Testis (tissue), 3 donors: ENCODE data around the gene APBB3. TPM values are rescaled to one million over a fixed set of nuclear protein-coding genes. Genes with fewer than 3 reads are reported as not detected.

Experiments used
- DNase-seq: peaks from one replicate; pipeline ENCODE4 v3.0.0-alpha.2; 2019
- H3K27ac ChIP-seq, 2 donors: fragments of 200-600 bp; sonication (generic); one replicate each; pipeline ENCODE4 v1.5.1; 2019
- H3K27me3 ChIP-seq: fragments of 200-600 bp; sonication (generic); one replicate; pipeline ENCODE4 v1.5.1; 2019
- H3K36me3 ChIP-seq: fragments of 200-600 bp; sonication (generic); one replicate; pipeline ENCODE4 v1.5.1; 2017; ENCODE audit warnings: low read depth; ENCODE audit errors: missing control alignments
- H3K4me1 ChIP-seq: fragments of 200-600 bp; sonication (generic); one replicate; pipeline ENCODE4 v1.5.1; 2019
- H3K4me3 ChIP-seq, 2 donors: fragments of 200-600 bp; sonication (generic); one replicate each; pipeline ENCODE4 v1.5.1; 2017 to 2019
- H3K9me3 ChIP-seq: fragments of 200-600 bp; sonication (generic); one replicate; pipeline ENCODE4 v1.5.1; 2017
- POLR2A ChIP-seq: fragments of 450-650 bp; IDR thresholded peaks from one replicate; pipeline ENCODE4 v1.6.1; 2017; ENCODE audit warnings: antibody characterized with exemption, mild to moderate bottlenecking, moderate library complexity
- WGBS, 2 donors: methylation state at CpG; one replicate each; pipeline ENCODE4 v1.1.5; 2018; 5-methylcytosine and 5-hydroxymethylcytosine counted together
- intact Hi-C: fragments of 100-400 bp; cut with DNase I; formaldehyde crosslinking; loops from one replicate; pipeline ENCODE4 v1.15.1; 2023; ENCODE audit warnings: low total_unique reads
- microRNA-seq, 2 donors: library from miRNA; unstranded; fragments of <30 nt; microRNA quantifications; one replicate each; pipeline ENCODE4, GENCODE V29; 2016; ENCODE audit warnings: borderline number of aligned reads in 2 of 2, borderline replicate concordance in 1 of 2
- polyA plus RNA-seq: library from polyadenylated mRNA; stranded (reverse); fragments of 350-450 nt; fragmentation: Illumina TruSeq; extraction: RNeasy Lipid Tissue Mini Kit (QIAGEN cat#74804); gene quantifications from one replicate; pipeline ENCODE4 v1.2.3, GENCODE V29; 2014; ENCODE audit warnings: low read depth, low replicate concordance; ENCODE audit not compliant: insufficient read depth
- small RNA-seq, 2 donors: library from RNA; depleted of rRNA; stranded (forward); fragments of <200 nt; gene quantifications; one replicate each; pipeline ENCODE3, GENCODE V24; 2016
- total RNA-seq, 2 donors: library from RNA; depleted of rRNA; stranded (reverse); fragments of >200 nt; gene quantifications; one replicate each; pipeline ENCODE4 v1.2.3, GENCODE V29; 2016
- TF ChIP-seq, protein P1 (sequence below), 3 experiments: fragments of 450-650 bp in 2 of 3; fragments of 200-600 bp in 1 of 3; sonication (generic) in 1 of 3; IDR thresholded peaks; one replicate each; pipeline ENCODE4 v1.5.1; 2016 to 2019; ENCODE audit warnings: antibody characterized with exemption in 3 of 3, mild to moderate bottlenecking in 2 of 3, moderate library complexity in 1 of 3

The APBB3 gene
- total and polyA plus RNA-seq, 3 donors from 2014 or later: 73.1 to 129 (median 122) TPM

DNA sequence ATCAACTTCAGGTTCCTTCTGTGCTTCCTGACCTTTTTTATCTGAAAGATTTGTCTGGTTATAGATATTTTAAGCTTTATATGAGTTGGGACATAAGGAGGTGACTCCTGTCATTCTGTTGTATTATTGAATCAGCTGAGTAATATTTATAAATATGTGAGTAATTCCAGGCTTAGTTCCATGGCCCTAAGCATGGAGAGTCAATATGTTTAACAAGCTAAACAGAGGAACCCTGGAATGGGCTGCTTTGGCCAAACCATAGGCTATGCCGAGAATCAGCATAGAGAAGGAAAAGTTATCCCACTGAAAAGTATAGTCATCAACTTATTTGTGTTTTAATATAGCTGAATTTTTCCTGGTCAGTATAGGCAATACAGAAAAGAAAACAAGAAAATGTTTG, 24.2 kb downstream of the APBB3 start:
- H3K27me3 ChIP-seq: no peaks in the 10 kb centered on the region
- DNase-seq: no peak
- H3K4me3 ChIP-seq: no peak overlapping the region
- 92 to 97% methylated on average over 1 of the region's 1 CpG for WGBS, 2 donors
- H3K36me3 ChIP-seq: no peaks in the 10 kb centered on the region
- H3K4me1 ChIP-seq: no peaks in the 10 kb centered on the region
- TF ChIP-seq POLR2A: no peak
- TF ChIP-seq, protein P1, sequence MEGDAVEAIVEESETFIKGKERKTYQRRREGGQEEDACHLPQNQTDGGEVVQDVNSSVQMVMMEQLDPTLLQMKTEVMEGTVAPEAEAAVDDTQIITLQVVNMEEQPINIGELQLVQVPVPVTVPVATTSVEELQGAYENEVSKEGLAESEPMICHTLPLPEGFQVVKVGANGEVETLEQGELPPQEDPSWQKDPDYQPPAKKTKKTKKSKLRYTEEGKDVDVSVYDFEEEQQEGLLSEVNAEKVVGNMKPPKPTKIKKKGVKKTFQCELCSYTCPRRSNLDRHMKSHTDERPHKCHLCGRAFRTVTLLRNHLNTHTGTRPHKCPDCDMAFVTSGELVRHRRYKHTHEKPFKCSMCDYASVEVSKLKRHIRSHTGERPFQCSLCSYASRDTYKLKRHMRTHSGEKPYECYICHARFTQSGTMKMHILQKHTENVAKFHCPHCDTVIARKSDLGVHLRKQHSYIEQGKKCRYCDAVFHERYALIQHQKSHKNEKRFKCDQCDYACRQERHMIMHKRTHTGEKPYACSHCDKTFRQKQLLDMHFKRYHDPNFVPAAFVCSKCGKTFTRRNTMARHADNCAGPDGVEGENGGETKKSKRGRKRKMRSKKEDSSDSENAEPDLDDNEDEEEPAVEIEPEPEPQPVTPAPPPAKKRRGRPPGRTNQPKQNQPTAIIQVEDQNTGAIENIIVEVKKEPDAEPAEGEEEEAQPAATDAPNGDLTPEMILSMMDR (IDR thresholded peaks at IDR 0.05): no peak
- intact Hi-C loops: loop anchor here (10.0 kb wide), 1 partner anchor 95 kb away; the partner anchor contains the start of genes CD14 and TMCO6
- no peaks in the 10 kb centered on the region for H3K9me3 ChIP-seq
- H3K27ac ChIP-seq: no peak overlapping the region

DNA sequence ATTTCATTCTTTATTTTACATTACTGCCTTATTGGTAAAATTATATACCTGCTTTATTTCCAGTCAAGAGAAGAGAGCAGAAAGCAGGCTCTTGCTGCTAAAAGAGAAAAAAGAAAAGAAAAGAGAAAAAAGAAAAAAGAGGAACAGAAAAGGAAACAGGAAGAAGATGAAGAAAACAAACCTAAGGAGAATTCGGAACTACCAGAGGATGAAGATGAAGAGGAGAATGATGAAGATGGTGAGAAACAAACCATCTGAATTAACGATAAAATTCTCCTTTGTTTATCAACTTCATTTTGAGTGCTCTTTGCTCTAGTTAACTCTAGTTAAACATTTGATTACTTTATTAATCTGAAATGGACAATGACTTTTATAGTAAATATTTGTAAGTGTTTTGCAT, 40.4 kb downstream of the APBB3 start:
- H3K27me3 ChIP-seq: no peaks in the 10 kb centered on the region
- intact Hi-C loops: no loop called here
- no peak for DNase-seq
- TF ChIP-seq, protein P1 (IDR thresholded peaks at IDR 0.05): no peak
- no peak for TF ChIP-seq POLR2A
- H3K4me1 ChIP-seq: no peaks in the 10 kb centered on the region
- no peaks in the 10 kb centered on the region for H3K36me3 ChIP-seq
- H3K4me3 ChIP-seq: no peak overlapping the region
- no peaks in the 10 kb centered on the region for H3K9me3 ChIP-seq
- WGBS, 2 donors: 88 to 89% methylated on average over 2 of the region's 2 CpGs
- no peak overlapping the region for H3K27ac ChIP-seq

DNA sequence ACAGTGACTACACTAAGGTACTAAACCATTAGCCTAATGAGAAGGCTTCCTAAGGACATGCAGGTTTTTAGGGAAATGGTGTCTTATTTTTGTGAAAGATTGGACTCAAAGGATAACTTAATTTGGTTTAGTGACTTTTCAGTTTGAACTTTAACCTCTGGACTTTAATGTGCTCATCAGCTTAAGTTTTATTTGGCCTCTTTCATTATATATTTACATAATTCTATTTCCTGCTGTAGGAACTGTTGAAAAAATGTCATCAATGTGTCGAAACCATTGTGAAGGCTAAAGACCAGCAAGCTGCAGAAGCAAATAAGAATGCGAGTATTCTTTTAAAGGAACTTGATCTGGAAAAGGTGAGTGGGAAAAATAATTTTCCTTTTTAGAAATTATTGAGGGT, 51.3 kb downstream of the APBB3 start:
- H3K4me3 ChIP-seq: no peak overlapping the region
- no peak for TF ChIP-seq POLR2A
- TF ChIP-seq, protein P1 (IDR thresholded peaks at IDR 0.05): no peak
- intact Hi-C loops: no loop called here
- H3K4me1 ChIP-seq: no peaks in the 10 kb centered on the region
- WGBS, 2 donors: 95 to 100% methylated on average over 2 of the region's 2 CpGs
- no peaks in the 10 kb centered on the region for H3K27me3 ChIP-seq
- no peaks in the 10 kb centered on the region for H3K9me3 ChIP-seq
- no peak for DNase-seq
- no peaks in the 10 kb centered on the region for H3K36me3 ChIP-seq
- H3K27ac ChIP-seq: no peak overlapping the region

DNA sequence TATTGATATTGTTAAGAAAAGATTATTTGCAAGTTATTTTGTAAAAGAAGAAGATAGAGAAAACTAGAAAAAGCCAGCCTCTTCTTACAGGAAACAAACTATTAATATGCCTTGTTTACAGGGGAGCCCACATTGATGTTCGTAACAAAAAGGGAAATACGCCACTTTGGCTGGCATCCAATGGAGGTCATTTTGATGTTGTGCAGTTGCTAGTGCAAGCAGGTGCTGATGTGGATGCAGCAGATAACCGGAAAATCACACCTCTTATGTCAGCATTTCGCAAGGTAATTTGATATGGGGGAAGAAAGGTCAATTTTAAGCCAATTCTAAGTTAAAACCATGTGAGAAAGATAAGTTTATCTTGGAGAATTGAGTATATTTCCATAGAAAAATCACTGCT, 54.5 kb downstream of the APBB3 start:
- Histone ChIP-seq H3K27ac (no peak overlapping the region), H3K9me3 (no peaks in the 10 kb centered on the region), H3K27me3 (no peaks in the 10 kb centered on the region), H3K4me1 (no peaks in the 10 kb centered on the region), H3K36me3 (no peaks in the 10 kb centered on the region), H3K4me3 (no peak overlapping the region)
- 79 to 80% methylated on average over 4 of the region's 4 CpGs for WGBS, 2 donors
- TF ChIP-seq, protein P1 (IDR thresholded peaks at IDR 0.05): no peak
- no peak for TF ChIP-seq POLR2A
- intact Hi-C loops: no loop called here
- no peak for DNase-seq

Small RNA genes lying within 50 kb of the gene (microRNA-seq; reads per million reads assigned to microRNA genes)
- gene MIR6831: 0 to 0.69 reads per million in 2 donors

Small RNA genes lying within 50 kb of the gene (small RNA-seq; reads per million reads assigned to genes)
- 0 reads per million in 2 donors for gene RF00279
- 0 reads per million in 2 donors for gene RF00443

Other genes with a start within 250 kb of the APBB3 start
- 10 to 100 TPM; 23.2 to 23.9 TPM for gene HBEGF, start 218.0 kb downstream of the APBB3 start, total RNA-seq
- gene HBEGF, start 218.0 kb downstream of the APBB3 start, polyA plus RNA-seq: 8.2 TPM
- 1 to 10 TPM in 1 of 2 donors, under 1 TPM in 1; 0.81 to 1.2 TPM for gene SLC4A9, start 204.4 kb downstream of the APBB3 start, total RNA-seq
- gene SLC4A9, start 204.4 kb downstream of the APBB3 start, polyA plus RNA-seq: 1.2 TPM
- 100 to 1,000 TPM; 170 to 172 TPM for gene ANKHD1, start 162.8 kb downstream of the APBB3 start, total RNA-seq
- 70.0 TPM for gene ANKHD1, start 162.8 kb downstream of the APBB3 start, polyA plus RNA-seq
- gene EIF4EBP3, start 16.9 kb downstream of the APBB3 start, total RNA-seq: 10 to 100 TPM; 11.7 to 14.0 TPM
- 47.3 TPM for gene EIF4EBP3, start 16.9 kb downstream of the APBB3 start, polyA plus RNA-seq
- 10 to 100 TPM; 43.1 to 51.3 TPM for gene SRA1, start 7.1 kb downstream of the APBB3 start, total RNA-seq
- gene SRA1, start 7.1 kb downstream of the APBB3 start, polyA plus RNA-seq: 49.0 TPM
- 100 to 1,000 TPM in 1 of 2 donors, 10 to 100 TPM in 1; 84.3 to 105 TPM for gene SLC35A4, start 230 bp upstream of the APBB3 start, total RNA-seq
- 97.0 TPM for gene SLC35A4, start 230 bp upstream of the APBB3 start, polyA plus RNA-seq
- gene CD14, start 68.6 kb upstream of the APBB3 start, total RNA-seq: 10 to 100 TPM; 23.7 to 41.1 TPM
- gene CD14, start 68.6 kb upstream of the APBB3 start, polyA plus RNA-seq: 40.5 TPM
- gene TMCO6, start 74.9 kb upstream of the APBB3 start, total RNA-seq: 100 to 1,000 TPM in 1 of 2 donors, 10 to 100 TPM in 1; 58.0 to 103 TPM
- gene TMCO6, start 74.9 kb upstream of the APBB3 start, polyA plus RNA-seq: 34.5 TPM
- gene NDUFA2, start 83.0 kb upstream of the APBB3 start, total RNA-seq: 100 to 1,000 TPM in 1 of 2 donors, 10 to 100 TPM in 1; 82.6 to 109 TPM
- gene NDUFA2, start 83.0 kb upstream of the APBB3 start, polyA plus RNA-seq: 116 TPM
- gene IK, start 83.2 kb upstream of the APBB3 start, total RNA-seq: 100 to 1,000 TPM; 160 to 192 TPM
- 187 TPM for gene IK, start 83.2 kb upstream of the APBB3 start, polyA plus RNA-seq
- 10 to 100 TPM; 17.6 to 21.1 TPM for gene WDR55, start 100.3 kb upstream of the APBB3 start, total RNA-seq
- gene WDR55, start 100.3 kb upstream of the APBB3 start, polyA plus RNA-seq: 11.7 TPM
- gene DND1, start 109.0 kb upstream of the APBB3 start, total RNA-seq: 10 to 100 TPM; 31.8 to 47.2 TPM
- 21.8 TPM for gene DND1, start 109.0 kb upstream of the APBB3 start, polyA plus RNA-seq
- gene HARS1, start 126.8 kb upstream of the APBB3 start, total RNA-seq: 10 to 100 TPM; 58.7 to 63.9 TPM
- 73.4 TPM for gene HARS1, start 126.8 kb upstream of the APBB3 start, polyA plus RNA-seq
- 10 to 100 TPM; 40.2 to 43.1 TPM for gene HARS2, start 126.9 kb upstream of the APBB3 start, total RNA-seq
- 30.8 TPM for gene HARS2, start 126.9 kb upstream of the APBB3 start, polyA plus RNA-seq
- gene ZMAT2, start 135.8 kb upstream of the APBB3 start, total RNA-seq: 10 to 100 TPM; 28.5 to 30.2 TPM
- gene ZMAT2, start 135.8 kb upstream of the APBB3 start, polyA plus RNA-seq: 50.5 TPM
- gene PCDHA1, start 221.5 kb upstream of the APBB3 start, total RNA-seq: 1 to 10 TPM; 1.7 to 2.6 TPM
- 1.8 TPM for gene PCDHA1, start 221.5 kb upstream of the APBB3 start, polyA plus RNA-seq
- 1 to 10 TPM; 1.0 to 1.3 TPM for gene PCDHA2, start 230.3 kb upstream of the APBB3 start, total RNA-seq
- gene PCDHA2, start 230.3 kb upstream of the APBB3 start, polyA plus RNA-seq: 0.57 TPM
- gene PCDHA3, start 236.5 kb upstream of the APBB3 start, total RNA-seq: 1 to 10 TPM in 1 of 2 donors, under 1 TPM in 1; 0.79 to 2.0 TPM
- gene PCDHA3, start 236.5 kb upstream of the APBB3 start, polyA plus RNA-seq: 0.74 TPM
- 1 to 10 TPM; 3.4 to 4.5 TPM for gene PCDHA4, start 242.5 kb upstream of the APBB3 start, total RNA-seq
- gene PCDHA4, start 242.5 kb upstream of the APBB3 start, polyA plus RNA-seq: 1.3 TPM